Right cardiac atrium (tissue), 5 donors: ENCODE results near the gene PREX1. TPM values are rescaled to one million over a fixed set of nuclear protein-coding genes. Genes with fewer than 3 reads are reported as not detected.
A peak's percentile ranks its signal among the peaks of the same experiment; 100 is the strongest.

Experiments
- ATAC-seq, 2 donors: fragments of 200-7000 bp; cut with Tn5 transposase; one replicate each; pipeline versions ENCODE4 v1.8.0 to v1.9.1; 2020; ENCODE audit warnings: moderate library complexity in 2 of 2, mild to moderate bottlenecking in 1 of 2
- DNase-seq, 3 donors: peaks; one replicate each; pipeline ENCODE4 v3.0.0-alpha.2; 2020
- H3K27ac ChIP-seq: one replicate; pipeline ENCODE4 v1.5.1; 2013; ENCODE audit warnings: mild to moderate bottlenecking, low read length, control low read depth, moderate library complexity
- H3K27me3 ChIP-seq: one replicate; pipeline ENCODE4 v1.6.1; 2013; ENCODE audit not compliant: control insufficient read depth, insufficient read depth
- H3K4me1 ChIP-seq: one replicate; pipeline ENCODE4 v1.6.1; 2013; ENCODE audit warnings: low read length; ENCODE audit not compliant: control insufficient read depth, insufficient read depth
- H3K4me3 ChIP-seq: one replicate; pipeline ENCODE4 v1.5.1; 2013; ENCODE audit warnings: low read length, control low read depth
- H3K9me3 ChIP-seq: one replicate; pipeline ENCODE4 v1.6.1; 2013; ENCODE audit warnings: low read length; ENCODE audit not compliant: control insufficient read depth
- WGBS: extraction: QIAGEN DNeasy Blood & Tissue Kit; methylation state at CpG from one replicate; pipeline ENCODE4 v1.1.7; 2013; 5-methylcytosine and 5-hydroxymethylcytosine counted together
- intact Hi-C, 4 donors: fragments of 100-400 bp; cut with DNase I; formaldehyde crosslinking; loops; one replicate each; pipeline versions ENCODE4 v1.11.0 to v1.14.0; 2022 to 2023
- polyA plus RNA-seq: library from polyadenylated mRNA; stranded (reverse); fragments of 200-250 nt; gene quantifications from one replicate; pipeline ENCODE4 v1.2.3, GENCODE V29; 2013
- total RNA-seq, 4 donors: library from RNA; stranded (reverse); fragmentation: NEBNext Ultra II Directional; extraction: Animal tissue kit (Norgen Biotek cat#: 25700); gene quantifications; one replicate each; pipeline ENCODE4 v1.2.1, GENCODE V29; 2021
- donor health status: healthy with polysubstance abuse.
- donor health status: DM: no; HTN: yes; CAD: no.
- donor health status: DM: no; HTN: no; CAD: no.
- donor health status: DM: no; HTN: yes; CAD: no; lungs with severe emphysema.
- donor health status: DM: yes; HTN: yes; CAD: no.

PREX1 gene
- total and polyA plus RNA-seq, 5 donors = 9.0 to 16.2 (median 13.9) TPM

DNA sequence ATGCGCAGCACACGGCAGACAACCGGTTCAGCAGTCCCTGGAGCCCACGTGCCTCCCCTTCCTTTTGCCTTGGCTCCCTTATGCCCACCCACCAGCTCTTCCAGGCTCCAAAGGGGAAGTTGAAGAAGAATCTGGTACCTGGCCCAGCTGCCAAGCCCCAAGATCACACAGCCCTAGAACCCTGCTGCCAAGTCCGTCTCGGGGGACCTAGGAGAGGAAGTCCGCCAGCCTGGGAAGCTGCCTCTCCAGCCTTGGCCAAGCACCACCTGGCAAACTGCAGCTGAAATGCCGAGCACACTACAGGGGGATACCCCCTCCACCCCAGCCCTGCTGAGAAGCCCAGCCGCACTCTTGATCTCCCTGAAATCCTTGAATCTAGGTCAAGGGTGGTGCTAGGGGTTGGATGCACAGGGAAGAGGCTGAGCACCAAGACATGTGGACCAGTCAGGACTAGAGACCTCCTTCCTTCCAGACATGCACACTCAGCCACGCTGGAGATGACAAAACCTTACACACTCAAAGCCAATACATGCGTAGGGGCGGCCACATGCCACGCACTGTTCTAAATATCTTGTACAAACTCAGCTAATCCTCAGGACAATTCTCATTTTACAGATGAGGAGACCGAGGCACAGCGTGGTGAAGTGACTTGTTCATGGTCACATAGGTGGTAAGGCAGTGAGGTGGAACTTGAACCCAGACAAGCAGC is 124.1 kb downstream of the PREX1 start:
- 62% methylated on average over 15 of the region's 15 CpGs for WGBS
- no peak overlapping the region for H3K27ac ChIP-seq
- DNase-seq = peak; percentile 63 to 84 (median 84)

DNA sequence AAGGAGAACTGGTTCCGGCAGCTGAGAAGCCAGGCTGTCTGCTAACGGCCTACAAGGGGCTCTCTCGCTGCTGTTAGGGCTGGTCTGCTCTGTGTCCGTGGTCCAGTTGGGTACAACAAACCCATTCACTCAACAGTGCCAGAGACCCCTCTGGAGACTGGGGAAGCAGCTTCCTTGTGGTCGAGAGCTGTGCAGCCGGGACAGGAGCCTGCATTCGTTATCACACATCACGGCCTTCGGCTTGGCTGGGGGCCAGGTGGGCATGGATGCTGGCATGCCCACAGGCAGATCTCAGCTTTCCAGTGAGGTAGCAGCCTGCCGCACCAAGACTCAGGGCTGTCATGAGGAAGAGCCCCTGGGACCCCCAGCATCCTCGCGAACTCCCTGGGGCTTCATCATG is 124.7 kb downstream of the PREX1 start:
- DNase-seq (peak in 2 of 3 donors; percentile 82 to 85), ATAC-seq (peak; percentile 5 to 13)
- Histone ChIP-seq H3K4me3 (no peak overlapping the region), H3K27ac (no peak overlapping the region), H3K4me1 (peaks cover 13% of the 10 kb centered on the region), H3K9me3 (no peaks in the 10 kb centered on the region), H3K27me3 (no peaks in the 10 kb centered on the region)
- intact Hi-C loops = no loop called here
- WGBS = 53% methylated on average over 12 of the region's 12 CpGs

More for the DNA sequence above, 124.1 kb downstream of the PREX1 start:
- Histone ChIP-seq H3K27me3 (no peaks in the 10 kb centered on the region), H3K4me1 (peaks cover 9% of the 10 kb centered on the region), H3K4me3 (no peak overlapping the region), H3K9me3 (no peaks in the 10 kb centered on the region)
- peak; percentile 34 to 53 for ATAC-seq
- intact Hi-C loops = no loop called here

DNA sequence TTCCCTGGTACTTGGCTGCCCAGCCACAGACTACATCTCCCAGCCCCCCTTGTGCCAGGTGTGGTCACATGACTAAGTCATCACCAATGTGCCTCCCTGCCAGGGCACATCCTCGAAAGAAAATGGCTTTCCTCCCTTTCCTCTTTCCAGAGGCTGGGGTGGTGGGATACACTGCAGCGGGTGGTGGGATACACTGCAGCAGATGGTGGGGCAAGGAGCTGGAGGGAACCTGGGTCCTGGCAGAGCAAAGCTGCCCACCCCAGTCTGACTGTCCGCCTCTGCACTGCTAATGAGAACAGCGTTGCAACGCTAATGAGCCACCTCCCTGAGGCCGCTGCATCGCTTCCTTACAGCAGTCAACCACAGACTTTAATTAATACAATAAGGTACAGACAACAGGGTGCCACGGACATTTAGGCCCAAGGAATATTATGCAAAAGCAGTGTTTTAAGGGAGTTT is 125.3 kb downstream of the PREX1 start:
- no peak for ATAC-seq
- intact Hi-C loops = no loop called here
- 91% methylated on average over 8 of the region's 8 CpGs for WGBS
- peaks cover 16% of the 10 kb centered on the region for H3K4me1 ChIP-seq
- H3K27ac ChIP-seq = no peak overlapping the region
- DNase-seq = no peak
- no peak overlapping the region for H3K4me3 ChIP-seq
- H3K9me3 ChIP-seq = no peaks in the 10 kb centered on the region
- H3K27me3 ChIP-seq = no peaks in the 10 kb centered on the region

DNA sequence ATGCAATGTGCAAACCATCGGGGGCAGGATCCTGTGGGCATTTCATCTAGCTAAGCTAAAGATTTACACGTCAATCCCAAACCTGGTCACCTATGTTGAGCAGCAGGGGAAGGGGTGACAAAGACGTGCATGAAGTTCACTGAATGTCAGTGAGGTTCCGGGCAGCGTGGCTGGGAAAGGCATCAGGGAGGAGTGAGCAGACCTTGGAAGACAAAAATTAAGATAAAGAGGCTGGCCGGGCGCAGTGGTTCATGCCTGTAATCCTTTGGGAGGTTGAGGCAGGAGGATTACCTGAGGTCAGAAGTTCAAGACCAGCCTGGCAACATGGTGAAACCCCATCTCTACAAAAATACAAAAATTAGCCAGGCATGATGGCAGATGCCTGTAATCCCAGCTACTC is 126.1 kb downstream of the PREX1 start:
- Histone ChIP-seq H3K27ac (no peak overlapping the region), H3K4me1 (peaks cover 15% of the 10 kb centered on the region), H3K27me3 (no peaks in the 10 kb centered on the region), H3K4me3 (no peak overlapping the region), H3K9me3 (no peaks in the 10 kb centered on the region)
- ATAC-seq = no peak
- intact Hi-C loops = no loop called here
- WGBS = 95% methylated on average over 7 of the region's 7 CpGs
- no peak for DNase-seq

DNA sequence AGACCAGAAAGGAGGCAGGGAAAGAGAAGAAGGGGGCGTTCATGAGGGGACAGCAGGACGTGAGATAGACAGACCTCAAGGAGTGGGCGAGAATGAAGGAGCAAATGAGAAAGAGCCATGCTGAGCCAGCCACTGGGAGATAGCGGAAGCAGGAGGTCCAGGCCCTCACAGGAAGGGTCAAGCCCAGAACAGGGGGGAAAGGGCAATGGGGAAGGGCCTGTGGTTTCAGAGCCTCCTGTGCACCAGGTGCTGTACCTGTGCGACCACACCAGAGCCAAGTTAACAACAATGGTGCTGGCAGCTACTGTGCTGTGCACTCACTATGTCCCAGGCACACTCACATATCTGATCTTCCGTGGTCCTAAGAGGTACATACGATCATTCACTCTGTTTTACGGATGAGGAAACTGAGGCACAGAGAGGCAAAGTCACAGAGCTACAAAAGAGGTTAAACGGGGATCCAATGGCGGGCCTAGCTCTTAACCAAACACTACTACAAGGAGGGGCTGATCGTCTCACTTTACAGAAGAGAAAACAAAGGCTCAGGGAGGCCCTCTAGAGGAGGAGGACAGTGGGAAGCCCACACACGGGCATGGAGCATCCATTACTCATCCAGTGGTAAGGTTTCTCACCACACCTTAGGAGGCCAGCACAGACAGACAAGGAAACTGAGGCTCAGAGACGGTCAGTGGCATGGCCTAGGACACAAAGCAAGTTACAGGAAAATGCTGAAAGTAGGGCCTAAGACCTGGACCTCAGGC is 129.1 kb downstream of the PREX1 start:
- ATAC-seq (no peak), DNase-seq (no peak)
- H3K9me3 ChIP-seq = no peaks in the 10 kb centered on the region
- no peaks in the 10 kb centered on the region for H3K27me3 ChIP-seq
- peaks cover 10% of the 10 kb centered on the region for H3K4me1 ChIP-seq
- H3K27ac ChIP-seq = peak overlapping the region; percentile 14
- H3K4me3 ChIP-seq = no peak overlapping the region
- 90% methylated on average over 13 of the region's 13 CpGs for WGBS
- intact Hi-C loops = no loop called here

DNA sequence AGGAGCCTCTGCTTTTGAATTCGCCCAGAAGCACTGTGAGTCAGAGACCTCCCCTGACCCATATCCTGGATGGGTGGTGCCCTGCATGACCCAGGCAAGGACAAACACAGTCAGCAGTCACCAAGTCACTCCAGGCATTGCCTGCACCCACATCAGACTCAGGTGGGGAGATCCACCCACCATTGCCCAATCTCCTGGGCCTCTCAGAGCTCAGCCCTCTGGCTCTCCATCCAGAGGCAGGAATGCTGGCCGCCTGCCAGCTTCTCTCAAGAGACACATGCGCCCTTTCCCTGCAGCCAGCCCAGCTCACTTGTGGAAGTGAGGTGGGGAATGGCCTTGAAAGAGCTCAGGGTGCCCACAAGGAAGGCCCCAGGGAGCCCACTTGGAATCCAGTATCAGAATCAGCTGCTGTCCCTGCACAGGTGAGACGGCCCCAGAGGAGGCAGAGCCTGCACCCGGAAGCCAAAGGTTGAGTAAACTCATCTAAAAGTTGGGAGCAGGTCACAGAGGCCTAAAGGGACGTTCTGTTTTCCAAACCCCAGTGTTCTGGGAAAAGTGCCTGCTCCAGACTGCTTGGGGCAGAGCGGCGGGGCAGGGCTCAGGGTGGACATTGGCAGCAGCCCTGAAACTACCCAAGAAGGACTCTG is 129.8 kb downstream of the PREX1 start:
- Histone ChIP-seq H3K4me3 (no peak overlapping the region), H3K27me3 (no peaks in the 10 kb centered on the region), H3K4me1 (peaks cover 7% of the 10 kb centered on the region), H3K27ac (peak overlapping the region; percentile 14), H3K9me3 (no peaks in the 10 kb centered on the region)
- ATAC-seq (peak; percentile 85 to 86), DNase-seq (peak; percentile 76 to 93 (median 89))
- 51% methylated on average over 8 of the region's 8 CpGs for WGBS
- intact Hi-C loops = no loop called here

DNA sequence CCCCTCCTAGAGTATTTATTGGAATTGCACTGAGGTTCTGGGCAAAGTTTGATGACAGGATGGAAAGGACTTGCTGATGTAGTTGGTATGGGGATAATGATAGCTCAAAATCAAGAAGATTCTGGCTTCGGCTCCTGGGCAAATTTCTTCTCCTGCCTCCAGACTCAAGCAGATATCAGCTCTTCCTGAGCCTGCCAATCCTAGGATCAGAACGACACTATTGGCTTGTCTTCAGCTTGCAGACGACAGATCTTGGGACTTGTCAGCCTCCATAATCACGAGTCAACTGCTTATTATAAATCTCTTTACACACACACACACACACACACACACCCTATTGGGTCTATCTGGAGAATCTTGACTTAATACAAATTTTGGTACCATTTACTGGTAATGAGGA is 131.1 kb downstream of the PREX1 start:
- Histone ChIP-seq H3K27me3 (no peaks in the 10 kb centered on the region), H3K4me3 (no peak overlapping the region), H3K27ac (no peak overlapping the region), H3K9me3 (no peaks in the 10 kb centered on the region), H3K4me1 (peaks cover 7% of the 10 kb centered on the region)
- ATAC-seq (no peak), DNase-seq (no peak)
- WGBS = 76% methylated on average over 4 of the region's 4 CpGs
- intact Hi-C loops = no loop called here

DNA sequence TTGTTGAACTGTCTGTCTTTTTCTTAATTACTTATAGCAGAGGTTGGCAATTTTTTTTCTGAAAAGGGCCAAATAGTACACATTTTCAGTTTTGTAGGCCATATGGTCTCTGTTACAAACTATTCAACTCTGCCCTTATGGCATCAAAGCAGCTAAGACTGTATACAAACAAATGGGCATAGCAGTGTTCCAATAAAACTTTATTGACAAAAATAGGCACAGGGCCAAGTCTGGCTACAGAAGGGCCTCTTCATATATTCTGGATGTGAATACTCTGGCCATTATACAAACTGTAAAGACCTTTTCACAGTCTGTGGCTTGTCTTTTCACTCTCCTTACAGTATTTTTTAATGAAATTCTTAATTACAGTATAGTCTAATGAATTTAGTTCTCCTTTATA is 132.1 kb downstream of the PREX1 start:
- Histone ChIP-seq H3K4me3 (no peak overlapping the region), H3K27ac (no peak overlapping the region), H3K9me3 (no peaks in the 10 kb centered on the region), H3K4me1 (peaks cover 7% of the 10 kb centered on the region), H3K27me3 (no peaks in the 10 kb centered on the region)
- DNase-seq = no peak
- no peak for ATAC-seq
- intact Hi-C loops = no loop called here

DNA sequence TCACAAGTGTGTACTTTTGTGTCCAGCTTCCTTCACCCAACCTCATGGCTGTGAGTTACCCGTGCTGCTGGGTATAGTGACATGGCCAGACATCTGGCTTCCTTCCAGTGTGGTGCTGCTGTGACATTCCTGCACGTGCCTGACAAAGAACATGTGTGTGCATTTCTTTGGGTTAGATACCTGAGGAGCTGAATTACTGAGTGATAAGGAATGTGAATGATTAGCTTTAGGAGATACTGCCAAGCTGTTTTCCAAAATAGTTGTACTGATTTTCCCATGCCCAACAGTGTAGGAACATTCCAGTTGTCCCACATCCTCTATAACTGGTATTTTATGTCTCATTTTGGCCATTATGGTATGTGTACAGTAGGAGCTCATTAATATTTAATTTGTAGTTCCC is 132.5 kb downstream of the PREX1 start:
- H3K27me3 ChIP-seq = no peaks in the 10 kb centered on the region
- H3K4me1 ChIP-seq = peaks cover 7% of the 10 kb centered on the region
- DNase-seq (no peak), ATAC-seq (no peak)
- WGBS = 47% methylated on average over 2 of the region's 2 CpGs
- intact Hi-C loops = no loop called here
- H3K9me3 ChIP-seq = no peaks in the 10 kb centered on the region
- H3K27ac ChIP-seq = no peak overlapping the region
- no peak overlapping the region for H3K4me3 ChIP-seq

DNA sequence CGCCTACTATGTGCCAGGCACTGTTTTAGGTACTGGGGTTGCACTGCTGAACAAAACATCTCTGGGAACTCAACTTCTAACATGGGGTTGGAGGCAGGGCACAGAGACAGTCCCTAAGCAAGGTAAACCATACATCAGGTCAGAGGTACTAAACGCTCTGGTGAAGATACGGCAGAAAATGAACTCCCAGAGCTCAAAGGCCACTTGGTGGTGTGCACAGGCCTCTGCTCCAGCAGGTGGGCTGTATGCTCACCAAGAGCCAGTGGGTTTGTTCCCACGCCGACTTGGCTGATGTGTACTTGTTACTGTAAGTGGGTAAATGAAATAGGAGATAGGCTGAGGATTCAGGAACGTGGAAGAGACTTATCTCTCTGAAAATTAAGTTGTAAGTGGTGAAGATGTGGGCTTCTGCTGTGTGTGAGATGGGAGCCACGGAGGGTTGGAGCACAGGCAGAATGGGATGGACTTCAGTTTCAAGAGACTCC is 133.4 kb downstream of the PREX1 start:
- H3K27me3 ChIP-seq = no peaks in the 10 kb centered on the region
- intact Hi-C loops = no loop called here
- H3K4me3 ChIP-seq = no peak overlapping the region
- DNase-seq (no peak), ATAC-seq (no peak)
- H3K9me3 ChIP-seq = no peaks in the 10 kb centered on the region
- peaks cover 7% of the 10 kb centered on the region for H3K4me1 ChIP-seq
- 83% methylated on average over 7 of the region's 7 CpGs for WGBS
- H3K27ac ChIP-seq = no peak overlapping the region

DNA sequence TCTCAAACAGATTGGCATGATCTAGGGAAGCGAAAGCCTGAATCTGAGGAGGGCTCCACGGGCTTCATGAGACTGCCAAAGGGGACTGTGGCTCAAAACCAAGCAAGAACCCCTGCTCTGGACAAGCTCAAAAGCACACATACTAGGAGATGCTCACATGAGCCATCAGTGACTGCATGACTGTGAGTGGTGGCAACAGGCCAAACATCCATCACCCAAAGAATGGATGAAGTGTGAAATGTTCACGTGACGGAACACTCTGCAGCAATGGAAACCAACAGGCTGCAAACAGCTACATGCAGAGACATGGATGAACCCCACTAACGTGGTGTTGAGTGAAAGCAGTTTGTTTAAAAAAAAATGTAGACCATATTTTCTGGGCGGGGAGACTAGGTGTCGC is 136.3 kb downstream of the PREX1 start:
- Histone ChIP-seq H3K27ac (no peak overlapping the region), H3K4me3 (no peak overlapping the region), H3K27me3 (no peaks in the 10 kb centered on the region), H3K9me3 (no peaks in the 10 kb centered on the region), H3K4me1 (peaks cover 6% of the 10 kb centered on the region)
- ATAC-seq (peak; percentile 16 to 33), DNase-seq (no peak)
- intact Hi-C loops = no loop called here
- WGBS = 65% methylated on average over 7 of the region's 7 CpGs
